Pancreas (tissue), 10 donors: ENCODE results near the gene EXOC6. TPM values are rescaled to one million over a fixed set of nuclear protein-coding genes. Genes with fewer than 3 reads are reported as not detected.

ENCODE experiments used
- ATAC-seq, 4 donors: fragments of 200-7000 bp; cut with Tn5 transposase; one replicate each; pipeline versions ENCODE4 v1.8.0 to v1.9.1; 2020; ENCODE audit warnings: mild to moderate bottlenecking in 4 of 4, moderate library complexity in 4 of 4
- DNase-seq, 6 donors: peaks; one replicate each; pipeline ENCODE4 v3.0.0-alpha.2; 2020
- FAIRE-seq: peaks from 2 replicates; lab custom pipeline; 2012; peaks lifted over from hg19 to GRCh38; lab: Jason Lieb, UNC
- H3K27ac ChIP-seq, 4 donors: fragments of 200-600 bp; sonication (generic); 1 replicate in 3 of 4; 2 replicates in 1 of 4; pipeline versions ENCODE4 v1.5.0 to v1.8.0; 2020
- H3K27me3 ChIP-seq, 4 donors: fragments of 200-600 bp; one replicate each; pipeline ENCODE4 v1.8.0; 2021
- H3K36me3 ChIP-seq, 3 donors: fragments of 200-600 bp; sonication (generic) in 1 of 3; one replicate each; pipeline versions ENCODE4 v1.5.0 to v1.8.0; 2020 to 2021
- H3K4me1 ChIP-seq, 3 donors: fragments of 200-600 bp; one replicate each; pipeline ENCODE4 v1.8.0; 2021
- H3K4me3 ChIP-seq, 4 donors: fragments of 200-600 bp; sonication (generic) in 2 of 4; one replicate each; pipeline versions ENCODE4 v1.5.0 to v1.8.0; 2020 to 2021
- H3K9me3 ChIP-seq, 4 donors: fragments of 200-600 bp; one replicate each; pipeline ENCODE4 v1.8.0; 2021
- WGBS, 2 donors: extraction: QIAGEN DNeasy Blood & Tissue Kit; methylation state at CpG; one replicate each; pipeline ENCODE4 v1.1.7; 2013; 5-methylcytosine and 5-hydroxymethylcytosine counted together
- intact Hi-C, 3 donors: fragments of 100-400 bp; cut with DNase I; formaldehyde crosslinking; loops; one replicate each; pipeline versions ENCODE4 v1.11.1 to v1.14.2; 2022
- polyA plus RNA-seq, 2 donors: library from polyadenylated mRNA; stranded (reverse); fragments of 200-250 nt; gene quantifications; one replicate each; pipeline ENCODE4 v1.2.3, GENCODE V29; 2013
- total RNA-seq, 6 donors: library from RNA; stranded (reverse); fragmentation: NEBNext Ultra II Directional in 4 of 6; extraction: Animal tissue kit (Norgen Biotek cat#: 25700) in 4 of 6; gene quantifications; one replicate each; pipeline versions ENCODE4 v1.2.1 to v1.2.4, GENCODE V29; 2021 to 2023
- TF ChIP-seq, protein P1 (sequence below), 4 donors: fragments of 200-600 bp; sonication (generic) in 3 of 4; IDR thresholded peaks; one replicate each; pipeline versions ENCODE4 v1.5.0 to v1.8.0; 2021; ENCODE audit warnings: antibody characterized with exemption in 4 of 4
- donor health status: healthy with polysubstance abuse.
- donor health status: DM: no; HTN: no; CAD: no; lungs with moderate emphysema.
- donor health status: DM: no; HTN: no; CAD: no.
- donor health status: control.
- donor health status: control.
- donor health status: Bipolar disorder and iron deficiency.
- donor health status: DM: yes; HTN: yes; CAD: no.
- donor health status: DM: no; HTN: no; CAD: no.
- donor health status: DM: no; HTN: no; CAD: no.
- donor health status: DM: yes; HTN: yes; CAD: no.

Gene EXOC6
- total and polyA plus RNA-seq, 8 donors: 4.2 to 10.3 (median 7.3) TPM

DNA sequence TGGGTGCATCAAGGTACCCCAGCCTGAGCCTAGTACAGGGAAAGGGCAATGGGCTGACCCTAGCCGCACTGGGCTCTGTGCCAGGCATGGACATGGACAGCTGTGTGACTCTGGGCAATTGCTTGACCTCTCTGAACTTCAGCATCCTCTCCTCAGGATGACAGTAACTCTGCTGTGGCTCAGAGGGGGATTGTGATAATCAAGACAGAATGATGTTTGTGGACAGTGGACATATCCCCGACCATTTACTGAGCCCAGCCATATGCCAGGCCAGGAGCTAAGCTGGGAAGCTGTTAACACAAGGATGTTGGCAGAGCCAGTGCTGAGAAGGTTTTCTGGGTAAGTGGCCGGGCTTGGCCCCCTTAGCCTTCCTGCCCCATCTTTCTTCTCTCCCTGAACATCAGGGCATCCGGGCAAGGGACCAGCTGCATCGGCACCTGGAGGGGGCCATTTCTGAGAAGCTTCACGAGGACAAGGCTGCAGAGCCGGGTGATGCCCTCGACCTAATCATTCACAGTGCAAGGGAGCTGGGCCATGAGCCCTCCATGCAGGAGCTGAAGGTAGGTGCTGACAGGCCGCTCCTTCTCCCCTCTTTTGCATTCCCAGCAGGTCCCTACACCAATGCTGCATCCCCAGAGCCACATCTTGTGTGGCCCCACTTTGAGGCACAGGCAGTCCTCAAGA, 215.8 kb downstream of the EXOC6 start:
- no peaks in the 10 kb centered on the region for H3K27me3 ChIP-seq
- WGBS, 2 donors: 67 to 86% methylated on average over 9 of the region's 9 CpGs

DNA sequence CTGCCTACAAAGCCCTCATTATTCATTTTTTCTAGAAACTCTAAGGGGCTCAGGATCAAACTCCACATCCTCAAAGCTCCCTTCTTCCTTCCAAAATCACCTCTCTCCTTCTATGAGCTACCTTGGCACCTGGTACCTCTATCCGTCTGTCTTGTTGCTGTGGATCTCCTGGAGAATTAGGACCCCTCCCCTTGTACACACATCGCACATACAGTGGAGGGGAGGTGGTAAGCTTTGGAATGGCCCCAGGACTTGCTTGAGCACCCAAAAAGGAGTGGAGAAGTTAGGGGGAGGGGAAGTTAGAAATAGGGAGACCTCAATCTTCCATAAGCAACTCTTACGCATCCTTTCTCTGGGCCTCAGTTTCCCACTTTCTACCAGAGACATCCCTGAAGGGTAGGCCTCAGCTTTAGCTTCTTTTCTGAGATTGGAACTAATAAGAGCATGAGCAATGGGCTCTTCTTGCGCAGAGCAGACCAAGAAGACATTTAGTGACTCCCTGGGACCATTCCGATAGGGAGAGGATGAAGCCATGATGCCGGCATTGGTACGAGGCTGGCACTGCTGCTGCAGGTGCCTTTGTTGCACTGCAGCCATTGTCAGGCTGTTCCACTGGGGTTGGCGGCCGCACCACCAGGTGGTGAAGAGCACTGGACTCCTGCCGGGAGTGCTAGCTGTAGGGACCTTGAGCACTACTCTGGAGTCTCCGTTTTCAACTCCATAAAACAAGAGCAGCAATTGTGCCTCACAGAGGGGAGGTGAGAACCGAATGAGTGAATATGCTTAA, 216.7 kb downstream of the EXOC6 start:
- peaks cover 0 to 3% (median 0%) of the 10 kb centered on the region in 3 donors for H3K4me1 ChIP-seq
- H3K36me3 ChIP-seq: no peaks in the 10 kb centered on the region
- intact Hi-C loops: no loop called here
- H3K4me3 ChIP-seq: no peak overlapping the region
- H3K27me3 ChIP-seq: no peaks in the 10 kb centered on the region
- ATAC-seq (no peak), DNase-seq (no peak), FAIRE-seq (no peak)
- no peaks in the 10 kb centered on the region for H3K9me3 ChIP-seq
- TF ChIP-seq, protein P1, sequence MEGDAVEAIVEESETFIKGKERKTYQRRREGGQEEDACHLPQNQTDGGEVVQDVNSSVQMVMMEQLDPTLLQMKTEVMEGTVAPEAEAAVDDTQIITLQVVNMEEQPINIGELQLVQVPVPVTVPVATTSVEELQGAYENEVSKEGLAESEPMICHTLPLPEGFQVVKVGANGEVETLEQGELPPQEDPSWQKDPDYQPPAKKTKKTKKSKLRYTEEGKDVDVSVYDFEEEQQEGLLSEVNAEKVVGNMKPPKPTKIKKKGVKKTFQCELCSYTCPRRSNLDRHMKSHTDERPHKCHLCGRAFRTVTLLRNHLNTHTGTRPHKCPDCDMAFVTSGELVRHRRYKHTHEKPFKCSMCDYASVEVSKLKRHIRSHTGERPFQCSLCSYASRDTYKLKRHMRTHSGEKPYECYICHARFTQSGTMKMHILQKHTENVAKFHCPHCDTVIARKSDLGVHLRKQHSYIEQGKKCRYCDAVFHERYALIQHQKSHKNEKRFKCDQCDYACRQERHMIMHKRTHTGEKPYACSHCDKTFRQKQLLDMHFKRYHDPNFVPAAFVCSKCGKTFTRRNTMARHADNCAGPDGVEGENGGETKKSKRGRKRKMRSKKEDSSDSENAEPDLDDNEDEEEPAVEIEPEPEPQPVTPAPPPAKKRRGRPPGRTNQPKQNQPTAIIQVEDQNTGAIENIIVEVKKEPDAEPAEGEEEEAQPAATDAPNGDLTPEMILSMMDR (IDR thresholded peaks at IDR 0.05): no peak
- H3K27ac ChIP-seq: no peak overlapping the region
- 66 to 71% methylated on average over 12 of the region's 12 CpGs for WGBS, 2 donors

More for the DNA sequence above, 215.8 kb downstream of the EXOC6 start:
- FAIRE-seq (no peak), DNase-seq (no peak), ATAC-seq (no peak)
- intact Hi-C loops: no loop called here
- H3K4me3 ChIP-seq: no peak overlapping the region
- H3K9me3 ChIP-seq: no peaks in the 10 kb centered on the region
- H3K4me1 ChIP-seq: peaks cover 0 to 3% (median 0%) of the 10 kb centered on the region in 3 donors
- H3K36me3 ChIP-seq: no peaks in the 10 kb centered on the region
- TF ChIP-seq, protein P1 (IDR thresholded peaks at IDR 0.05): no peak
- no peak overlapping the region for H3K27ac ChIP-seq

DNA sequence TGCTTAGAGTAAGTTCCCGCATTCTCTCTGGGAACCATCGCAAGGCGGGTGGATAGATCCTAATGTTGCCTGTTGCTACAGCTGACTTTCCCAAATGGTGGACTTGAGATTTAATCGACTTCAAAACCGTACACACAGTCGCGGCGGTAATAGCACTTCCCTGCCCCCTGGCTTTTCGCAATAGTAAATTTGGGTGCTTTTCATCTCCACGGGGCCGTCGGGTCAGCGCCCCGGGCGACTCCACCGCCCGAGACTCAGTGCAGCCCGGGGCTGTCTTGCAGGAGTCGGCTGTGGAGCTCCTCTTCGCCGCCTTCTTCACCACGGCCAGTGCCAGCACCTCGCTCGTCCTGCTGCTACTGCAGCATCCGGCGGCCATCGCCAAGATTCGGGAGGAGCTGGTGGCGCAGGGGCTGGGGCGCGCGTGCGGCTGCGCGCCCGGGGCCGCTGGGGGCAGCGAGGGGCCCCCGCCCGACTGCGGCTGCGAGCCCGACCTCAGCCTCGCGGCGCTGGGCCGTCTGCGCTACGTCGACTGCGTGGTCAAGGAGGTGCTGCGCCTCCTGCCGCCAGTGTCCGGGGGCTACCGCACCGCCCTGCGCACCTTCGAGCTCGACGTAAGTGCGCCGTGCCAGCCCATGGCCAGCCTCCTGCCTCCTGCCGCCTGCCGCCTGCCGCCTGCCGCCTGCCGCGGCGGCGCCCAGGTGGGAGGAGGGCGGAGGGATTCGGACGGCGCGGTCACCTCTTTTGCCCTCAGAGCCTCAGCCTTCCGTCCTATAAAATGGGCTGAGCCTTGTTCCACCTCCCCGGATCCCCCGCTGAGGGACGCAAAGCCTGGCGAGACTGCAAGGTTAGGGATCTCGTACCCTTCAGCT, 217.6 kb downstream of the EXOC6 start:
- no peak for DNase-seq
- FAIRE-seq: no peak
- Histone ChIP-seq H3K36me3 (no peaks in the 10 kb centered on the region), H3K4me3 (no peak overlapping the region), H3K9me3 (no peaks in the 10 kb centered on the region), H3K4me1 (peaks cover 0 to 3% (median 0%) of the 10 kb centered on the region in 3 donors), H3K27ac (no peak overlapping the region), H3K27me3 (no peaks in the 10 kb centered on the region)
- intact Hi-C loops: no loop called here
- ATAC-seq: no peak
- TF ChIP-seq, protein P1 (IDR thresholded peaks at IDR 0.05): no peak
- 19 to 23% methylated on average over 62 to 81 of the region's 81 CpGs for WGBS, 2 donors

DNA sequence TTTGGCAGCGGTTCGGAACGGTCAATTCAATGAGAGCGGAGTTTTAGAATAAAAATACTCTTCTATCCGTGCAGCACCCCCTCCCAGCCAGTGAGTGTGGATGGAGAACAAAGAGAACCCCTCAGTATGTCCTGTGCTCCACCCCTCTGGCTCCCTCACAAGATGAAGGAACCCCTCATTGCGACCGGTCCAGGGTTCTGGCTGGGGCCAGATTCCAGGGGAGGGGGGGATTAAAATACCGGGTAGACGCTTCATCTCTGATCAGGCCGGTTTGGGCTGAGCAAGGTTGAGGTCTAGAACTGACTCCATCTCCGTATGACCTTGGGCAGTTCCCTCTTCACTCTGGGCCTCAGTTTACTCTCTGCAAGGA, 218.2 kb downstream of the EXOC6 start:
- WGBS, 2 donors: 34 to 41% methylated on average over 11 of the region's 11 CpGs
- H3K4me1 ChIP-seq: peaks cover 0 to 3% (median 0%) of the 10 kb centered on the region in 3 donors

More for the DNA sequence above, 218.2 kb downstream of the EXOC6 start:
- no peak for DNase-seq
- no peaks in the 10 kb centered on the region for H3K36me3 ChIP-seq
- no peaks in the 10 kb centered on the region for H3K9me3 ChIP-seq
- H3K27ac ChIP-seq: no peak overlapping the region
- intact Hi-C loops: no loop called here
- H3K27me3 ChIP-seq: no peaks in the 10 kb centered on the region
- no peak overlapping the region for H3K4me3 ChIP-seq
- TF ChIP-seq, protein P1 (IDR thresholded peaks at IDR 0.05): no peak
- no peak for FAIRE-seq
- no peak for ATAC-seq
